HepG2 (cell line): ENCODE data around the gene RESP18. TPM values are rescaled to one million over a fixed set of nuclear protein-coding genes. Genes with fewer than 3 reads are reported as not detected.

Experiments
- DR1 ChIP-seq: sonication (generic); formaldehyde crosslinking; IDR thresholded peaks from 2 replicates; pipeline ENCODE4 v1.8.0; 2021; ENCODE audit warnings: mild to moderate bottlenecking, missing genetic modification reagents, inconsistent platforms
- GFI1 ChIP-seq: sonication (generic); formaldehyde crosslinking; IDR thresholded peaks from 2 replicates; pipeline ENCODE4 v1.5.0; 2020; ENCODE audit warnings: missing genetic modification reagents, mild to moderate bottlenecking, borderline replicate concordance
- HIVEP1 ChIP-seq: sonication (generic); formaldehyde crosslinking; IDR thresholded peaks from 2 replicates; pipeline ENCODE4 v1.4.0; 2020; ENCODE audit warnings: mild to moderate bottlenecking, missing genetic modification reagents
- IKZF1 ChIP-seq: fragments of 450-650 bp; IDR thresholded peaks from 2 replicates; pipeline ENCODE4 v1.7.1; 2016
- KDM1A ChIP-seq: IDR thresholded peaks from 2 replicates; pipeline ENCODE4 v1.6.1; 2016; ENCODE audit warnings: missing compliant biosample characterization
- MTA1 ChIP-seq: sonication (generic); formaldehyde crosslinking; IDR thresholded peaks from 2 replicates; pipeline ENCODE4 v1.4.0; 2020; ENCODE audit warnings: missing genetic modification reagents, mild to moderate bottlenecking, borderline replicate concordance
- MTA3 ChIP-seq: sonication (generic); formaldehyde crosslinking; IDR thresholded peaks from 2 replicates; pipeline ENCODE4 v1.4.0; 2020; ENCODE audit warnings: missing genetic modification reagents
- NCOA5 ChIP-seq: sonication (generic); formaldehyde crosslinking; IDR thresholded peaks from 2 replicates; pipeline ENCODE4 v1.4.0; 2020; ENCODE audit warnings: missing genetic modification reagents
- PAX8 ChIP-seq: sonication (generic); formaldehyde crosslinking; IDR thresholded peaks from 2 replicates; pipeline ENCODE4 v1.8.0; 2022; ENCODE audit warnings: mild to moderate bottlenecking, missing genetic modification reagents, borderline replicate concordance
- POLR2AphosphoS5 ChIP-seq: IDR thresholded peaks from 2 replicates; pipeline ENCODE4 v1.6.1; 2012; ENCODE audit warnings: low read depth, low read length
- PRMT3 ChIP-seq: sonication (generic); formaldehyde crosslinking; IDR thresholded peaks from 2 replicates; pipeline ENCODE4 v1.8.1; 2022; ENCODE audit warnings: low read depth, mild to moderate bottlenecking, moderate library complexity, missing genetic modification reagents, borderline replicate concordance
- RNF2 ChIP-seq: fragments of 450-650 bp; conservative IDR thresholded peaks from 2 replicates; pipeline ENCODE4 v1.6.1; 2016; ENCODE audit warnings: low read depth
- SCMH1 ChIP-seq: sonication (generic); formaldehyde crosslinking; IDR thresholded peaks from 2 replicates; pipeline ENCODE4 v1.9.0; 2021; ENCODE audit warnings: missing genetic modification reagents, mild to moderate bottlenecking, borderline replicate concordance
- WIZ ChIP-seq: sonication (generic); formaldehyde crosslinking; IDR thresholded peaks from 2 replicates; pipeline ENCODE4 v1.5.1; 2020; ENCODE audit warnings: mild to moderate bottlenecking, missing genetic modification reagents
- ZKSCAN5 ChIP-seq: sonication (generic); formaldehyde crosslinking; IDR thresholded peaks from 2 replicates; pipeline ENCODE4 v1.5.1; 2020; ENCODE audit warnings: mild to moderate bottlenecking, missing genetic modification reagents
- ZNF34 ChIP-seq: sonication (generic); formaldehyde crosslinking; IDR thresholded peaks from 2 replicates; pipeline ENCODE4 v1.4.0; 2020; ENCODE audit warnings: mild to moderate bottlenecking, missing genetic modification reagents, borderline replicate concordance
- ZNF546 ChIP-seq: sonication (generic); formaldehyde crosslinking; conservative IDR thresholded peaks from 2 replicates; pipeline ENCODE4 v1.8.1; 2023; ENCODE audit warnings: mild to moderate bottlenecking, missing genetic modification reagents
- ZNF660 ChIP-seq: sonication (generic); formaldehyde crosslinking; IDR thresholded peaks from 2 replicates; pipeline ENCODE4 v1.5.1; 2020; ENCODE audit warnings: mild to moderate bottlenecking, low read depth, missing genetic modification reagents, borderline replicate concordance
- ZNF839 ChIP-seq: sonication (generic); formaldehyde crosslinking; IDR thresholded peaks from 2 replicates; pipeline ENCODE4 v1.4.0; 2020; ENCODE audit warnings: missing genetic modification reagents, mild to moderate bottlenecking, borderline replicate concordance
- polyA plus RNA-seq, 8 experiments: library from polyadenylated mRNA; depleted of rRNA in 3 of 8; stranded (reverse) in 7 of 8; unstranded in 1 of 8; fragments of >200 nt; fragmentation: Illumina TruSeq in 4 of 8; extraction: Trizol in 4 of 8; gene quantifications; 2 replicates each; pipeline versions ENCODE4 v1.2.1 to v1.2.3, GENCODE V29; 2011 to 2016; ENCODE audit warnings: low read depth in 4 of 8, missing spikeins in 1 of 8, mixed read lengths in 1 of 8; ENCODE audit not compliant: insufficient read depth in 1 of 8
- total RNA-seq, 5 experiments: library from RNA; depleted of rRNA; stranded (reverse); fragments of >200 nt; fragmentation: Illumina TruSeq; extraction: Trizol; gene quantifications; 2 replicates each; pipeline ENCODE4 v1.2.3, GENCODE V29; 2016; ENCODE audit warnings: low read depth in 1 of 5
- TF ChIP-seq, protein P1 (sequence below): sonication (generic); formaldehyde crosslinking; IDR thresholded peaks from 2 replicates; pipeline ENCODE4 v1.8.0; 2022; ENCODE audit warnings: mild to moderate bottlenecking, missing genetic modification reagents, moderate library complexity
- TF ChIP-seq, protein P2 (sequence below): sonication (generic); formaldehyde crosslinking; IDR thresholded peaks from 2 replicates; pipeline ENCODE4 v1.5.0; 2020; ENCODE audit warnings: missing genetic modification reagents
- TF ChIP-seq, protein P3 (sequence below): sonication (generic); formaldehyde crosslinking; IDR thresholded peaks from 2 replicates; pipeline ENCODE4 v1.5.0; 2020; ENCODE audit warnings: mild to moderate bottlenecking, missing genetic modification reagents, moderate library complexity
- TF ChIP-seq, protein P4 (sequence below): sonication (generic); formaldehyde crosslinking; conservative IDR thresholded peaks from 2 replicates; pipeline ENCODE4 v1.8.0; 2022; ENCODE audit warnings: low read depth, missing genetic modification reagents
- TF ChIP-seq, protein P5 (sequence below): IDR thresholded peaks from 2 replicates; pipeline ENCODE4 v1.6.1; 2012; ENCODE audit warnings: inconsistent platforms

Gene RESP18
- total and polyA plus RNA-seq, 2 of the 13 experiments (the other 11 are each of a cell fraction or from before 2014, with no cell fraction given) = not detected

DNA sequence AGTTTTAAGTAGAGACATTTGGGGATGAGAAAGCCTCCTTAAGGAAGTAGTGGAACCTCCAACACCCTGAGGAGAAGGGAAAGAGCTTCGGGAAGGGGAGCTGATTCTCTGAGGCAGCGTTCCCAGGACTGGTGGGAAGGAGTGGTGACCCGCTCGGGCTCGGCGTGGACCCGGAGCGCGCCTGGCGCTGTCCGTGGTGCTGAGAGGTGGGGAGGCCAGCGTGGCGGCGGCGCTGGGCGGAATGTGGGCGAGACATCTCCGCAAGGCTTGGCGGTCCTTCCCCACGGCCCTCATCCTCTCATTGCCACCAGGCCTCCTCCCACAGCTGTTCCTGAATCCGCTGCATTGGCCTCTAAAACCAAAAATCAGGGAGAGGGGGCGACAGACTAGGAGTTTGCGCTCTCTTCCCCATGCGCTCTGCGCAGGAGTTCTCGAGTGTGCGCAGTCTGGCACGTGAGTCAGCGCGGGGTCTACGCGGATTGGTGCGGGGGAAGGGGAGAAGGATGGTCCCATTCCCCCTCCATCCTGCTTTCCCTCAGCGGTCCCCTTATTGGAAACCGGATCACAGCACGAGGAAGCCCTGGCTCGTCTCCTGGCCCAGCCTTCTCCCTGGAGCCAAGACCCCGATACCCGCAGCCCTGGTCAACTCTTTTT, 857 bp downstream of the RESP18 start (continued):
- TF ChIP-seq, protein P1, sequence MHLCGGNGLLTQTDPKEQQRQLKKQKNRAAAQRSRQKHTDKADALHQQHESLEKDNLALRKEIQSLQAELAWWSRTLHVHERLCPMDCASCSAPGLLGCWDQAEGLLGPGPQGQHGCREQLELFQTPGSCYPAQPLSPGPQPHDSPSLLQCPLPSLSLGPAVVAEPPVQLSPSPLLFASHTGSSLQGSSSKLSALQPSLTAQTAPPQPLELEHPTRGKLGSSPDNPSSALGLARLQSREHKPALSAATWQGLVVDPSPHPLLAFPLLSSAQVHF (CRISPR knock-in tag) = peak; percentile 78
- TF ChIP-seq, protein P2, sequence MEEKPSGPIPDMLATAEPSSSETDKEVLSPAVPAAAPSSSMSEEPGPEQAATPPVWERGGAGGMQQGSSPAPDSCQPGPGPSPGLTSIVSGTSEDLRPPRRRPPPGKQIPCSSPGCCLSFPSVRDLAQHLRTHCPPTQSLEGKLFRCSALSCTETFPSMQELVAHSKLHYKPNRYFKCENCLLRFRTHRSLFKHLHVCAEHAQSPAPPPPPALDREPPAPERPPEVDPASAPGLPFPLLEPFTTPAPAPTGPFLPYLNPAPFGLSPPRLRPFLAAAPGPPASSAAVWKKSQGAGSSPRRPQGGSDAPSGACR (CRISPR knock-in tag) = no peak
- TF ChIP-seq KDM1A (CRISPR knock-in tag) (no peak), HIVEP1 (no peak), NCOA5 (CRISPR knock-in tag) (no peak), MTA1 (no peak), ZNF546 (CRISPR knock-in tag) (peak; percentile 76; the same call in 1 of the 2 replicates), MTA3 (CRISPR knock-in tag) (0 out of 2 replicates have a peak, but pooled peaks have one; percentile 25), DR1 (CRISPR knock-in tag) (no peak), WIZ (peak; percentile 97), IKZF1 (no peak), ZKSCAN5 (CRISPR knock-in tag) (no peak), PAX8 (CRISPR knock-in tag) (peak; percentile 86; the same call in 1 of the 2 replicates), ZNF839 (CRISPR knock-in tag) (no peak), RNF2 (no peak), ZNF660 (peak; percentile 57; the same call in 1 of the 2 replicates), GFI1 (CRISPR knock-in tag) (no peak), PRMT3 (peak; percentile 58; the same call in 1 of the 2 replicates), SCMH1 (CRISPR knock-in tag) (no peak), POLR2AphosphoS5 (no peak), ZNF34 (CRISPR knock-in tag) (no peak)
- TF ChIP-seq, protein P3, sequence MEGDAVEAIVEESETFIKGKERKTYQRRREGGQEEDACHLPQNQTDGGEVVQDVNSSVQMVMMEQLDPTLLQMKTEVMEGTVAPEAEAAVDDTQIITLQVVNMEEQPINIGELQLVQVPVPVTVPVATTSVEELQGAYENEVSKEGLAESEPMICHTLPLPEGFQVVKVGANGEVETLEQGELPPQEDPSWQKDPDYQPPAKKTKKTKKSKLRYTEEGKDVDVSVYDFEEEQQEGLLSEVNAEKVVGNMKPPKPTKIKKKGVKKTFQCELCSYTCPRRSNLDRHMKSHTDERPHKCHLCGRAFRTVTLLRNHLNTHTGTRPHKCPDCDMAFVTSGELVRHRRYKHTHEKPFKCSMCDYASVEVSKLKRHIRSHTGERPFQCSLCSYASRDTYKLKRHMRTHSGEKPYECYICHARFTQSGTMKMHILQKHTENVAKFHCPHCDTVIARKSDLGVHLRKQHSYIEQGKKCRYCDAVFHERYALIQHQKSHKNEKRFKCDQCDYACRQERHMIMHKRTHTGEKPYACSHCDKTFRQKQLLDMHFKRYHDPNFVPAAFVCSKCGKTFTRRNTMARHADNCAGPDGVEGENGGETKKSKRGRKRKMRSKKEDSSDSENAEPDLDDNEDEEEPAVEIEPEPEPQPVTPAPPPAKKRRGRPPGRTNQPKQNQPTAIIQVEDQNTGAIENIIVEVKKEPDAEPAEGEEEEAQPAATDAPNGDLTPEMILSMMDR = no peak
- TF ChIP-seq, protein P4, sequence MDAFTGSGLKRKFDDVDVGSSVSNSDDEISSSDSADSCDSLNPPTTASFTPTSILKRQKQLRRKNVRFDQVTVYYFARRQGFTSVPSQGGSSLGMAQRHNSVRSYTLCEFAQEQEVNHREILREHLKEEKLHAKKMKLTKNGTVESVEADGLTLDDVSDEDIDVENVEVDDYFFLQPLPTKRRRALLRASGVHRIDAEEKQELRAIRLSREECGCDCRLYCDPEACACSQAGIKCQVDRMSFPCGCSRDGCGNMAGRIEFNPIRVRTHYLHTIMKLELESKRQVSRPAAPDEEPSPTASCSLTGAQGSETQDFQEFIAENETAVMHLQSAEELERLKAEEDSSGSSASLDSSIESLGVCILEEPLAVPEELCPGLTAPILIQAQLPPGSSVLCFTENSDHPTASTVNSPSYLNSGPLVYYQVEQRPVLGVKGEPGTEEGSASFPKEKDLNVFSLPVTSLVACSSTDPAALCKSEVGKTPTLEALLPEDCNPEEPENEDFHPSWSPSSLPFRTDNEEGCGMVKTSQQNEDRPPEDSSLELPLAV (CRISPR knock-in tag) = no peak
- TF ChIP-seq, protein P5, sequence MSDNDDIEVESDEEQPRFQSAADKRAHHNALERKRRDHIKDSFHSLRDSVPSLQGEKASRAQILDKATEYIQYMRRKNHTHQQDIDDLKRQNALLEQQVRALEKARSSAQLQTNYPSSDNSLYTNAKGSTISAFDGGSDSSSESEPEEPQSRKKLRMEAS = peak; percentile 50; the same call in 1 of the 2 replicates
